Stimulated activated CD8-positive, alpha-beta memory T cell treated with anti-CD3 and anti-CD28 coated beads, Interleukin-4, amount 100 ng/mL, for 4 hours (primary cell): ENCODE data around the gene TBX6.

Experiments used
- DNase-seq, 2 donors: peaks; one replicate each; pipeline ENCODE4 v3.0.0-alpha.2; 2020; ENCODE audit warnings: low read depth in 2 of 2, low spot score in 1 of 2

The TBX6 gene

DNA sequence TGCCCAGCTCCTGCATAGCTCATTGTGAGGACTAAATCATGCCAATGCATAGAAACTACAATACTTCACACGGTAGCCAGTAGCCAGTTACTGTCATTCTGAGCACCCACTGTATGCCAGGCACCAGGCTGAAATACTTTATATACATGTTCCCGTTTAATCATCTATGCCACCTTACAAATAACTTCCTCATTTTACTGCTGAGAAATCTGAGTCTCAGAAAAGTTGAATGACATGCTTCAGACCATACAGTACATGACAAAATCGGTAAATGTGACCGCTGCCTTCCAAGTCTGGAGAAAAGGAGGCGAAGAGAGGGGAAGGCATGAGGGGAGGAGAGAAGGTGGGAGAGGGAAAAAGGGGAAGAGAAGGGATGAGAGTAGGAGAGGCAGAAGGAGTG lies 51.5 kb downstream of the TBX6 start:
- DNase-seq = no peak
